HL-60 (cell line): ENCODE measurements around the gene ADAMTS16.

Source experiments
- DNase-seq, 2 experiments: peaks; one replicate each; pipeline ENCODE4 v3.0.0-alpha.2; 2010 to 2020; ENCODE audit warnings: low read depth in 1 of 2, low spot score in 1 of 2
- H3K27ac ChIP-seq: fragments of 250-450 bp; sonication (Bioruptor Pico); replicated peaks from 2 replicates; pipeline ENCODE4 v1.5.1; 2020; ENCODE audit warnings: mild to moderate bottlenecking, moderate library complexity
- H3K27me3 ChIP-seq: fragments of 250-450 bp; sonication (Bioruptor Pico); 2 replicates; pipeline ENCODE4 v1.5.1; 2021; ENCODE audit warnings: mild to moderate bottlenecking, moderate library complexity; ENCODE audit not compliant: insufficient read depth, poor library complexity, severe bottlenecking
- H3K4me3 ChIP-seq: replicated peaks from 2 replicates; pipeline ENCODE4 v1.5.1; 2011; ENCODE audit warnings: mild to moderate bottlenecking, control low read depth, low read length; ENCODE audit not compliant: insufficient read depth
- CTCF ChIP-seq: IDR thresholded peaks from one replicate; pipeline ENCODE4 v1.5.1; 2011; ENCODE audit warnings: low read length, control low read depth, inconsistent platforms; ENCODE audit not compliant: insufficient read depth
- GABPA ChIP-seq: IDR thresholded peaks from 2 replicates; pipeline ENCODE4 v1.6.1; 2012; ENCODE audit warnings: low read depth
- POLR2AphosphoS5 ChIP-seq: IDR thresholded peaks from 2 replicates; pipeline ENCODE4 v1.6.1; 2012; ENCODE audit warnings: low read depth
- REST ChIP-seq: IDR thresholded peaks from 2 replicates; pipeline ENCODE4 v1.6.1; 2012; ENCODE audit warnings: low read depth; ENCODE audit not compliant: insufficient replicate concordance
- SPI1 ChIP-seq: IDR thresholded peaks from 2 replicates; pipeline ENCODE4 v1.6.1; 2012; ENCODE audit warnings: low read depth, mild to moderate bottlenecking, borderline replicate concordance

Gene ADAMTS16

DNA sequence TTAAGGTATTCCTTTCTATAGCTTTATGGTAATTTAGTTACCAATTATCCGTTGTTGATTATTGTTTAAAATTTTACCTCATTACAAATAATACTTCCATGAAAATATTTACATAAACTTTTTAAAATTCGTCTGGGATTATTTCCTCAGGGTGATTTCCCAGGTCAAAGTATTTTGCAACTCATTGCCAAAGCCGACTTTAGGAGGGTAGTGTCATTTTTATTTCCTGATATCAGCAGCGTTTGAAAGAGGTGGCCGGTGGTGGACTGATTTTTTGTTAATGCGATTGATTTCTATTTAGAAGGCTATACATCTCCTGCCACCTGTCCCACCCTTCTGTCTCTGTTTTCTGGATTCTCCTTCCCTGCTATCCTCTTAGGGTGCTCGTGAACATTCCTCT lies 4.3 kb downstream of the ADAMTS16 start:
- peaks cover 14% of the 10 kb centered on the region for H3K27me3 ChIP-seq
- no peak for DNase-seq
- TF ChIP-seq POLR2AphosphoS5 (no peak), CTCF (no peak), REST (no peak), GABPA (no peak), SPI1 (no peak)

DNA sequence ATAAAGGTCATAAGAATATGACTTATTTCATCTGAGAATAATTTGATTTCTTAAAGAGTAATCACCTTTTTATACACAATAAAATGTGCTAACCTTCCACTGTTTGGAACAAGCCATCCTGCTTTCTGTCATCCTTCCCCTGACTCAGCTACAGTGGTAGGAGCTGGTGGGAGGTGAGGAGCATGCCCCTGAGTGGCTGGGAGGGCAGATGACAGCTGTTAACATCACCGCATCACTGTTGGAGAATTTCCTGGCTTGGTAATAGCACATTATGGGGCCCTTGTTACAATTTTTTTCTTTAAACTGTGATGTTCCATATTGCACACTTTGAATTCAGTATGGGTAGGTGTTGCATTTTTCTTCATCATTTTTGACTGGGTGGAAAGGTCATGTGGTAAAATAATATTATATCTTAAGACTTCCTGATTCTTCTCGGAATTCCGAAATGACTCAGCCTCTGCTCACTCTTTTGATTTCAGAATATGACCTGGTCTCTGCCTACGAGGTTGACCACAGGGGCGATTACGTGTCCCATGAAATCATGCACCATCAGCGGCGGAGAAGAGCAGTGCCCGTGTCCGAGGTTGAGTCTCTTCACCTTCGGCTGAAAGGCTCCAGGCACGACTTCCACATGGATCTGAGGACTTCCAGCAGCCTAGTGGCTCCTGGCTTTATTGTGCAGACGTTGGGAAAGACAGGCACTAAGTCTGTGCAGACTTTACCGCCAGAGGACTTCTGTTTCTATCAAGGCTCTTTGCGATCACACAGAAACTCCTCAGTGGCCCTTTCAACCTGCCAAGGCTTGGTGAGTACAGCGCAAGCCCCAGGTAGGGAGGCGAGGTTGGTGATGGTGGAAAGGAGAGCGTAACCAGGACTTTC lies 5.8 kb downstream of the ADAMTS16 start:
- DNase-seq, result no peak
- Histone ChIP-seq H3K27me3 (peaks cover 5% of the 10 kb centered on the region), H3K4me3 (no peak overlapping the region), H3K27ac (no peak overlapping the region)
- TF ChIP-seq SPI1, result no peak
- TF ChIP-seq GABPA, result no peak
- TF ChIP-seq POLR2AphosphoS5, result no peak

More for the DNA sequence above, 4.3 kb downstream of the ADAMTS16 start:
- Histone ChIP-seq H3K4me3 (no peak overlapping the region), H3K27ac (no peak overlapping the region)

- Histone ChIP-seq H3K27ac (no peak overlapping the region), H3K4me3 (no peak overlapping the region), H3K27me3 (no peaks in the 10 kb centered on the region)
- TF ChIP-seq REST (no peak), POLR2AphosphoS5 (no peak), CTCF (no peak), SPI1 (no peak), GABPA (no peak)
- no peak for DNase-seq
Measured at GRCh38 chr5:5146530-5147160, 6.5 kb downstream of the ADAMTS16 start.

DNA sequence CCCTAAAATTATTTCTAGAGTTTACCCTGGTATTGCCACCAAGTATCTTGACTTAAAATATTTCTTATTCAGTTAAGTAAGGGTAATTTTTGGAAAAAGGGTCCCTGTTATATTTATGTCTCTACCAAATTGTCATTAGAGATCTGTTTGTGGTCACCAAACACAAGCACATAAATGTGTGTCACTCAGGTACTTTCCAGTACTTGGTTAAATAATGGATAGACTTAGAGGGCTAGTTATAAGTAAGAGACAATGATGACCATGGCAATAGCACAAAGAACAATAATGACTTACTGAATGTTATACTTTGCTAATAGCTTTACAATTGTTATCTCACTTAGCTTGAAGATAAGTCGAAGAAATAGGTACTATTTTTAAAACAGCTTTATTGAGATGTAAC lies 9.0 kb downstream of the ADAMTS16 start:
- TF ChIP-seq SPI1 (no peak), POLR2AphosphoS5 (no peak), REST (no peak), GABPA (no peak), CTCF (no peak)
- Histone ChIP-seq H3K4me3 (no peak overlapping the region), H3K27me3 (no peaks in the 10 kb centered on the region), H3K27ac (no peak overlapping the region)
- DNase-seq, result no peak
